ES-I3 (cell line): ENCODE results near the gene PPP2R5E.

Source experiments
- H3K36me3 ChIP-seq: 2 replicates; pipeline ENCODE4 v1.6.1; 2013; ENCODE audit warnings: mild to moderate bottlenecking, low read length, control low read depth, moderate library complexity; ENCODE audit not compliant: insufficient read depth
- H3K4me1 ChIP-seq: 2 replicates; pipeline ENCODE4 v1.6.1; 2013; ENCODE audit warnings: mild to moderate bottlenecking, control low read depth, low read length; ENCODE audit not compliant: insufficient read depth
- H3K9ac ChIP-seq: 2 replicates; pipeline ENCODE4 v1.6.1; 2013; ENCODE audit warnings: low read depth, mild to moderate bottlenecking, low read length, moderate library complexity
- H3K9me3 ChIP-seq: 2 replicates; pipeline ENCODE4 v1.6.1; 2013; ENCODE audit warnings: mild to moderate bottlenecking, low read length, moderate library complexity; ENCODE audit not compliant: control insufficient read depth, insufficient read depth

Gene PPP2R5E

GRCh38 chr14:63501429-63501828 is 41.7 kb downstream of the PPP2R5E start:
- no peaks in the 10 kb centered on the region for H3K9me3 ChIP-seq
- no peak overlapping the region for H3K9ac ChIP-seq
- no peaks in the 10 kb centered on the region for H3K4me1 ChIP-seq
- no peaks in the 10 kb centered on the region for H3K36me3 ChIP-seq

- H3K36me3 ChIP-seq: no peaks in the 10 kb centered on the region
- no peaks in the 10 kb centered on the region for H3K9me3 ChIP-seq
- no peak overlapping the region for H3K9ac ChIP-seq
- H3K4me1 ChIP-seq: no peaks in the 10 kb centered on the region
These were observed 43.4 kb downstream of the PPP2R5E start for GRCh38 chr14:63499701-63500250.

GRCh38 chr14:63496837-63497400 is 46.3 kb downstream of the PPP2R5E start:
- H3K4me1 ChIP-seq: 0 out of 2 replicates have a peak, but pooled peaks cover 7% of the 10 kb centered on the region
- no peak overlapping the region for H3K9ac ChIP-seq
- H3K36me3 ChIP-seq: no peaks in the 10 kb centered on the region

GRCh38 chr14:63493246-63493645 is 49.9 kb downstream of the PPP2R5E start:
- H3K4me1 ChIP-seq: 0 out of 2 replicates have a peak, but pooled peaks cover 7% of the 10 kb centered on the region
- H3K36me3 ChIP-seq: no peaks in the 10 kb centered on the region
- no peak overlapping the region for H3K9ac ChIP-seq
- no peaks in the 10 kb centered on the region for H3K9me3 ChIP-seq

More at GRCh38 chr14:63496837-63497400, 46.3 kb downstream of the PPP2R5E start:
- H3K9me3 ChIP-seq: no peaks in the 10 kb centered on the region

- H3K9me3 ChIP-seq: no peaks in the 10 kb centered on the region
- H3K36me3 ChIP-seq: no peaks in the 10 kb centered on the region
- H3K9ac ChIP-seq: no peak overlapping the region
- H3K4me1 ChIP-seq: 0 out of 2 replicates have a peak, but pooled peaks cover 7% of the 10 kb centered on the region
These were observed 50.8 kb downstream of the PPP2R5E start for GRCh38 chr14:63492391-63492790.

- no peaks in the 10 kb centered on the region for H3K9me3 ChIP-seq
- H3K36me3 ChIP-seq: no peaks in the 10 kb centered on the region
- no peak overlapping the region for H3K9ac ChIP-seq
- peaks cover 7% of the 10 kb centered on the region for H3K4me1 ChIP-seq
These were observed 55.5 kb downstream of the PPP2R5E start for GRCh38 chr14:63487724-63488123.

GRCh38 chr14:63486738-63487137 is 56.4 kb downstream of the PPP2R5E start:
- Histone ChIP-seq H3K36me3 (no peaks in the 10 kb centered on the region), H3K4me1 (peaks cover 6% of the 10 kb centered on the region), H3K9ac (no peak overlapping the region), H3K9me3 (no peaks in the 10 kb centered on the region)

GRCh38 chr14:63483315-63483714 is 59.9 kb downstream of the PPP2R5E start:
- Histone ChIP-seq H3K36me3 (no peaks in the 10 kb centered on the region), H3K9ac (no peak overlapping the region), H3K9me3 (no peaks in the 10 kb centered on the region), H3K4me1 (peaks cover 6% of the 10 kb centered on the region)

- Histone ChIP-seq H3K4me1 (no peaks in the 10 kb centered on the region), H3K9ac (no peak overlapping the region), H3K36me3 (no peaks in the 10 kb centered on the region), H3K9me3 (no peaks in the 10 kb centered on the region)
These were observed 62.6 kb downstream of the PPP2R5E start for GRCh38 chr14:63480599-63480998.

- H3K4me1 ChIP-seq: peaks cover 5% of the 10 kb centered on the region; the same call in 1 of the 2 replicates
These were observed 64.7 kb downstream of the PPP2R5E start for GRCh38 chr14:63478437-63478852.

GRCh38 chr14:63478010-63478409 is 65.2 kb downstream of the PPP2R5E start:
- H3K9ac ChIP-seq: no peak overlapping the region
- H3K9me3 ChIP-seq: no peaks in the 10 kb centered on the region
- no peaks in the 10 kb centered on the region for H3K36me3 ChIP-seq
- peaks cover 9% of the 10 kb centered on the region; the same call in 1 of the 2 replicates for H3K4me1 ChIP-seq

More at GRCh38 chr14:63478437-63478852, 64.7 kb downstream of the PPP2R5E start:
- no peaks in the 10 kb centered on the region for H3K36me3 ChIP-seq
- H3K9ac ChIP-seq: no peak overlapping the region
- no peaks in the 10 kb centered on the region for H3K9me3 ChIP-seq

GRCh38 chr14:63477556-63477955 is 65.6 kb downstream of the PPP2R5E start:
- H3K36me3 ChIP-seq: no peaks in the 10 kb centered on the region
- no peak overlapping the region for H3K9ac ChIP-seq
- H3K4me1 ChIP-seq: peaks cover 14% of the 10 kb centered on the region; the same call in 1 of the 2 replicates
- H3K9me3 ChIP-seq: no peaks in the 10 kb centered on the region

GRCh38 chr14:63475761-63476160 is 67.4 kb downstream of the PPP2R5E start:
- Histone ChIP-seq H3K36me3 (no peaks in the 10 kb centered on the region), H3K9me3 (no peaks in the 10 kb centered on the region), H3K9ac (no peak overlapping the region), H3K4me1 (peaks cover 28% of the 10 kb centered on the region)

- H3K9me3 ChIP-seq: no peaks in the 10 kb centered on the region
These were observed 68.3 kb downstream of the PPP2R5E start for GRCh38 chr14:63474844-63475243.

GRCh38 chr14:63474111-63474510 is 69.1 kb downstream of the PPP2R5E start:
- Histone ChIP-seq H3K9me3 (no peaks in the 10 kb centered on the region), H3K36me3 (no peaks in the 10 kb centered on the region), H3K9ac (no peak overlapping the region), H3K4me1 (peaks cover 29% of the 10 kb centered on the region)

More at GRCh38 chr14:63474844-63475243, 68.3 kb downstream of the PPP2R5E start:
- H3K4me1 ChIP-seq: peaks cover 29% of the 10 kb centered on the region
- H3K9ac ChIP-seq: no peak overlapping the region
- H3K36me3 ChIP-seq: no peaks in the 10 kb centered on the region
